Subcutaneous abdominal adipose tissue (tissue), 5 donors: ENCODE results near the gene SORCS2.

ENCODE experiments used
- H3K27ac ChIP-seq: one replicate; pipeline ENCODE4 v1.7.0; 2013; ENCODE audit warnings: low read depth, mild to moderate bottlenecking, inconsistent platforms, low read length, moderate library complexity
- H3K27me3 ChIP-seq, 5 donors: one replicate each; pipeline ENCODE4 v1.7.0; 2013; ENCODE audit warnings: low read length in 5 of 5, inconsistent platforms in 1 of 5; ENCODE audit not compliant: control insufficient read depth in 5 of 5, insufficient read depth in 4 of 5
- H3K36me3 ChIP-seq, 5 donors: one replicate each; pipeline ENCODE4 v1.7.0; 2013; ENCODE audit warnings: low read length in 5 of 5; ENCODE audit not compliant: control insufficient read depth in 5 of 5, insufficient read depth in 5 of 5
- H3K4me1 ChIP-seq, 5 donors: one replicate each; pipeline ENCODE4 v1.7.0; 2013; ENCODE audit warnings: low read length in 5 of 5, mild to moderate bottlenecking in 3 of 5, moderate library complexity in 1 of 5; ENCODE audit not compliant: control insufficient read depth in 5 of 5, insufficient read depth in 5 of 5
- H3K4me3 ChIP-seq, 5 donors: one replicate each; pipeline ENCODE4 v1.7.0; 2013; ENCODE audit warnings: low read length in 5 of 5, low read depth in 1 of 5
- H3K9ac ChIP-seq, 5 donors: one replicate each; pipeline ENCODE4 v1.7.0; 2013; ENCODE audit warnings: low read length in 5 of 5, mild to moderate bottlenecking in 4 of 5, moderate library complexity in 3 of 5
- H3K9me3 ChIP-seq, 5 donors: one replicate each; pipeline ENCODE4 v1.7.0; 2013; ENCODE audit warnings: low read length in 5 of 5; ENCODE audit not compliant: control insufficient read depth in 5 of 5
- donor health status: healthy.
- donor health status: healthy.
- donor health status: healthy.
- donor health status: healthy.
- donor health status: healthy.

The SORCS2 gene

GRCh38 chr4:7637971-7638370 is 445.6 kb downstream of the SORCS2 start:
- no peaks in the 10 kb centered on the region for H3K36me3 ChIP-seq
- H3K27ac ChIP-seq, result no peak overlapping the region
- H3K9me3 ChIP-seq, result no peaks in the 10 kb centered on the region
- H3K27me3 ChIP-seq, result peaks cover 0 to 19% (median 13%) of the 10 kb centered on the region in 5 donors
- no peak overlapping the region for H3K9ac ChIP-seq
- H3K4me3 ChIP-seq, result no peak overlapping the region
- H3K4me1 ChIP-seq, result peaks cover 0 to 15% (median 4%) of the 10 kb centered on the region in 5 donors

- peaks cover 0 to 16% (median 10%) of the 10 kb centered on the region in 5 donors for H3K27me3 ChIP-seq
- H3K27ac ChIP-seq, result no peak overlapping the region
- no peaks in the 10 kb centered on the region for H3K9me3 ChIP-seq
- H3K36me3 ChIP-seq, result no peaks in the 10 kb centered on the region
- no peak overlapping the region for H3K4me3 ChIP-seq
- H3K9ac ChIP-seq, result no peak overlapping the region
- peaks cover 0 to 15% (median 4%) of the 10 kb centered on the region in 5 donors for H3K4me1 ChIP-seq
These were observed 446.2 kb downstream of the SORCS2 start for GRCh38 chr4:7638489-7638888.

- Histone ChIP-seq H3K9ac (no peak overlapping the region), H3K4me1 (peaks cover 0 to 15% (median 4%) of the 10 kb centered on the region in 5 donors), H3K27ac (no peak overlapping the region), H3K27me3 (peaks cover 0 to 15% (median 7%) of the 10 kb centered on the region in 5 donors), H3K36me3 (no peaks in the 10 kb centered on the region), H3K9me3 (peaks cover 0 to 5% (median 3%) of the 10 kb centered on the region in 5 donors), H3K4me3 (no peak overlapping the region)
These were observed 446.8 kb downstream of the SORCS2 start for GRCh38 chr4:7638984-7639789.

- Histone ChIP-seq H3K36me3 (no peaks in the 10 kb centered on the region), H3K27me3 (peaks cover 0 to 8% (median 4%) of the 10 kb centered on the region in 5 donors), H3K9me3 (peaks cover 0 to 8% (median 8%) of the 10 kb centered on the region in 5 donors), H3K9ac (no peak overlapping the region), H3K27ac (no peak overlapping the region), H3K4me1 (peaks cover 0 to 11% (median 0%) of the 10 kb centered on the region in 5 donors), H3K4me3 (no peak overlapping the region)
These were observed 447.8 kb downstream of the SORCS2 start for GRCh38 chr4:7640136-7640535.

GRCh38 chr4:7641712-7642111 is 449.4 kb downstream of the SORCS2 start:
- Histone ChIP-seq H3K4me3 (no peak overlapping the region), H3K9me3 (peaks cover 0 to 8% (median 8%) of the 10 kb centered on the region in 5 donors), H3K9ac (no peak overlapping the region), H3K36me3 (no peaks in the 10 kb centered on the region), H3K27me3 (peaks cover 0 to 6% (median 3%) of the 10 kb centered on the region in 5 donors), H3K27ac (no peak overlapping the region), H3K4me1 (peaks cover 2 to 10% (median 6%) of the 10 kb centered on the region in 5 donors)

- Histone ChIP-seq H3K4me1 (peaks cover 2 to 14% (median 7%) of the 10 kb centered on the region in 5 donors), H3K27me3 (peaks cover 0 to 5% (median 0%) of the 10 kb centered on the region in 5 donors), H3K9me3 (peaks cover 0 to 8% (median 8%) of the 10 kb centered on the region in 5 donors), H3K9ac (no peak overlapping the region), H3K36me3 (no peaks in the 10 kb centered on the region), H3K27ac (no peak overlapping the region), H3K4me3 (no peak overlapping the region)
These were observed 450.6 kb downstream of the SORCS2 start for GRCh38 chr4:7642741-7643458.

GRCh38 chr4:7645158-7645557 is 452.8 kb downstream of the SORCS2 start:
- no peak overlapping the region for H3K4me3 ChIP-seq
- no peak overlapping the region for H3K9ac ChIP-seq
- H3K27me3 ChIP-seq, result peaks cover 0 to 13% (median 0%) of the 10 kb centered on the region in 5 donors
- peaks cover 0 to 8% (median 8%) of the 10 kb centered on the region in 5 donors for H3K9me3 ChIP-seq
- peaks cover 0 to 25% (median 17%) of the 10 kb centered on the region in 5 donors for H3K4me1 ChIP-seq
- H3K36me3 ChIP-seq, result no peaks in the 10 kb centered on the region
- no peak overlapping the region for H3K27ac ChIP-seq

GRCh38 chr4:7645956-7646355 is 453.6 kb downstream of the SORCS2 start:
- Histone ChIP-seq H3K9me3 (peaks cover 0 to 8% (median 8%) of the 10 kb centered on the region in 5 donors), H3K4me1 (peaks cover 0 to 29% (median 21%) of the 10 kb centered on the region in 5 donors), H3K36me3 (no peaks in the 10 kb centered on the region), H3K4me3 (no peak overlapping the region), H3K9ac (no peak overlapping the region), H3K27me3 (peaks cover 0 to 15% (median 0%) of the 10 kb centered on the region in 5 donors), H3K27ac (no peak overlapping the region)

GRCh38 chr4:7646384-7647061 is 454.2 kb downstream of the SORCS2 start:
- Histone ChIP-seq H3K9ac (no peak overlapping the region), H3K4me3 (no peak overlapping the region), H3K4me1 (peaks cover 0 to 35% (median 27%) of the 10 kb centered on the region in 5 donors), H3K36me3 (no peaks in the 10 kb centered on the region), H3K27me3 (peaks cover 0 to 15% (median 0%) of the 10 kb centered on the region in 5 donors), H3K9me3 (peaks cover 0 to 8% (median 8%) of the 10 kb centered on the region in 5 donors), H3K27ac (no peak overlapping the region)
